ENCODE measurements around the gene ATOH7. TPM values are rescaled to one million over a fixed set of nuclear protein-coding genes. Genes with fewer than 3 reads are reported as not detected.

The ATOH7 gene
- total and polyA plus RNA-seq, 9 of the 15 experiments (the other 6 are each of a cell fraction or from before 2014, with no cell fraction given), result not detected

DNA sequence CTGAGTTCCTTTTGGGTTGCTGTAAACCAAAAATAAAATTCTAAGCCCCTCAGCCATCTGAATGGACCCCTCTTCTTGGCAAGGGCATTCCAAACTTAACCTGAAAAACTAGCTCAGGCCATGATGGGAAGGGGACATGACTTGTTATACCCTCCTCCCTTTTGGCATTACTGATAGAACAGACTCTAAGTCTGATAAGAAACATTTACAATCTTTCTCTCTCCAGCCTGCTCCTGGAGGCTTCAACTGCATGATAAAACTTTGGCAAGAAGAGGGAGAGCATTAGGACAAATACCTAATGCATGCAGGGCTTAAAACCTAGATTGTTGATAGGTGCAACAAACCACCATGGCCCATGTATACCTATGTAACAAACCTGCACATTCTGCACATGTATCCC, 40.9 kb upstream of the ATOH7 start (continued):
- TF ChIP-seq, protein P1, sequence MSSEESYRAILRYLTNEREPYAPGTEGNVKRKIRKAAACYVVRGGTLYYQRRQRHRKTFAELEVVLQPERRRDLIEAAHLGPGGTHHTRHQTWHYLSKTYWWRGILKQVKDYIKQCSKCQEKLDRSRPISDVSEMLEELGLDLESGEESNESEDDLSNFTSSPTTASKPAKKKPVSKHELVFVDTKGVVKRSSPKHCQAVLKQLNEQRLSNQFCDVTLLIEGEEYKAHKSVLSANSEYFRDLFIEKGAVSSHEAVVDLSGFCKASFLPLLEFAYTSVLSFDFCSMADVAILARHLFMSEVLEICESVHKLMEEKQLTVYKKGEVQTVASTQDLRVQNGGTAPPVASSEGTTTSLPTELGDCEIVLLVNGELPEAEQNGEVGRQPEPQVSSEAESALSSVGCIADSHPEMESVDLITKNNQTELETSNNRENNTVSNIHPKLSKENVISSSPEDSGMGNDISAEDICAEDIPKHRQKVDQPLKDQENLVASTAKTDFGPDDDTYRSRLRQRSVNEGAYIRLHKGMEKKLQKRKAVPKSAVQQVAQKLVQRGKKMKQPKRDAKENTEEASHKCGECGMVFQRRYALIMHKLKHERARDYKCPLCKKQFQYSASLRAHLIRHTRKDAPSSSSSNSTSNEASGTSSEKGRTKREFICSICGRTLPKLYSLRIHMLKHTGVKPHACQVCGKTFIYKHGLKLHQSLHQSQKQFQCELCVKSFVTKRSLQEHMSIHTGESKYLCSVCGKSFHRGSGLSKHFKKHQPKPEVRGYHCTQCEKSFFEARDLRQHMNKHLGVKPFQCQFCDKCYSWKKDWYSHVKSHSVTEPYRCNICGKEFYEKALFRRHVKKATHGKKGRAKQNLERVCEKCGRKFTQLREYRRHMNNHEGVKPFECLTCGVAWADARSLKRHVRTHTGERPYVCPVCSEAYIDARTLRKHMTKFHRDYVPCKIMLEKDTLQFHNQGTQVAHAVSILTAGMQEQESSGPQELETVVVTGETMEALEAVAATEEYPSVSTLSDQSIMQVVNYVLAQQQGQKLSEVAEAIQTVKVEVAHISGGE (CRISPR knock-in tag; IDR thresholded peaks at IDR 0.05), result 0 out of 6 replicates have a peak, but pooled peaks of 1 of the 3 experiments have one; percentile 35
- TF ChIP-seq ZNF197 (CRISPR knock-in tag; IDR thresholded peaks at IDR 0.05; ENCODE audit: low read depth) (no peak), TAF15 (IDR thresholded peaks at IDR 0.05; ENCODE audit: low read depth, low read length) (no peak), HNRNPUL1 (IDR thresholded peaks at IDR 0.05; ENCODE audit: low read length) (no peak), EP300 (IDR thresholded peaks at IDR 0.05; ENCODE audit: low read length) (peak; percentile 62; the same call in 1 of the 2 replicates)
- TF ChIP-seq, protein P2, sequence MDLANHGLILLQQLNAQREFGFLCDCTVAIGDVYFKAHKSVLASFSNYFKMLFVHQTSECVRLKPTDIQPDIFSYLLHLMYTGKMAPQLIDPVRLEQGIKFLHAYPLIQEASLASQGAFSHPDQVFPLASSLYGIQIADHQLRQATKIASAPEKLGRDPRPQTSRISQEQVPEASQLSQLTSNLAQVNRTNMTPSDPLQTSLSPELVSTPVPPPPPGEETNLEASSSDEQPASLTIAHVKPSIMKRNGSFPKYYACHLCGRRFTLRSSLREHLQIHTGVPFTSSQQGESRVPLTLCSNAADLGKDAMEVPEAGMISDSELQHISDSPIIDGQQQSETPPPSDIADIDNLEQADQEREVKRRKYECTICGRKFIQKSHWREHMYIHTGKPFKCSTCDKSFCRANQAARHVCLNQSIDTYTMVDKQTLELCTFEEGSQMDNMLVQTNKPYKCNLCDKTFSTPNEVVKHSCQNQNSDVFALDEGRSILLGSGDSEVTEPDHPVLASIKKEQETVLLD (IDR thresholded peaks at IDR 0.05), result no peak
- TF ChIP-seq, protein P3, sequence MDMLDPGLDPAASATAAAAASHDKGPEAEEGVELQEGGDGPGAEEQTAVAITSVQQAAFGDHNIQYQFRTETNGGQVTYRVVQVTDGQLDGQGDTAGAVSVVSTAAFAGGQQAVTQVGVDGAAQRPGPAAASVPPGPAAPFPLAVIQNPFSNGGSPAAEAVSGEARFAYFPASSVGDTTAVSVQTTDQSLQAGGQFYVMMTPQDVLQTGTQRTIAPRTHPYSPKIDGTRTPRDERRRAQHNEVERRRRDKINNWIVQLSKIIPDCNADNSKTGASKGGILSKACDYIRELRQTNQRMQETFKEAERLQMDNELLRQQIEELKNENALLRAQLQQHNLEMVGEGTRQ (CRISPR knock-in tag; IDR thresholded peaks at IDR 0.05), result no peak
- TF ChIP-seq, protein P4, sequence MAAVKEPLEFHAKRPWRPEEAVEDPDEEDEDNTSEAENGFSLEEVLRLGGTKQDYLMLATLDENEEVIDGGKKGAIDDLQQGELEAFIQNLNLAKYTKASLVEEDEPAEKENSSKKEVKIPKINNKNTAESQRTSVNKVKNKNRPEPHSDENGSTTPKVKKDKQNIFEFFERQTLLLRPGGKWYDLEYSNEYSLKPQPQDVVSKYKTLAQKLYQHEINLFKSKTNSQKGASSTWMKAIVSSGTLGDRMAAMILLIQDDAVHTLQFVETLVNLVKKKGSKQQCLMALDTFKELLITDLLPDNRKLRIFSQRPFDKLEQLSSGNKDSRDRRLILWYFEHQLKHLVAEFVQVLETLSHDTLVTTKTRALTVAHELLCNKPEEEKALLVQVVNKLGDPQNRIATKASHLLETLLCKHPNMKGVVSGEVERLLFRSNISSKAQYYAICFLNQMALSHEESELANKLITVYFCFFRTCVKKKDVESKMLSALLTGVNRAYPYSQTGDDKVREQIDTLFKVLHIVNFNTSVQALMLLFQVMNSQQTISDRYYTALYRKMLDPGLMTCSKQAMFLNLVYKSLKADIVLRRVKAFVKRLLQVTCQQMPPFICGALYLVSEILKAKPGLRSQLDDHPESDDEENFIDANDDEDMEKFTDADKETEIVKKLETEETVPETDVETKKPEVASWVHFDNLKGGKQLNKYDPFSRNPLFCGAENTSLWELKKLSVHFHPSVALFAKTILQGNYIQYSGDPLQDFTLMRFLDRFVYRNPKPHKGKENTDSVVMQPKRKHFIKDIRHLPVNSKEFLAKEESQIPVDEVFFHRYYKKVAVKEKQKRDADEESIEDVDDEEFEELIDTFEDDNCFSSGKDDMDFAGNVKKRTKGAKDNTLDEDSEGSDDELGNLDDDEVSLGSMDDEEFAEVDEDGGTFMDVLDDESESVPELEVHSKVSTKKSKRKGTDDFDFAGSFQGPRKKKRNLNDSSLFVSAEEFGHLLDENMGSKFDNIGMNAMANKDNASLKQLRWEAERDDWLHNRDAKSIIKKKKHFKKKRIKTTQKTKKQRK (IDR thresholded peaks at IDR 0.05; ENCODE audit: borderline replicate concordance, low read depth, low read length), result no peak
- TF ChIP-seq, protein P5, sequence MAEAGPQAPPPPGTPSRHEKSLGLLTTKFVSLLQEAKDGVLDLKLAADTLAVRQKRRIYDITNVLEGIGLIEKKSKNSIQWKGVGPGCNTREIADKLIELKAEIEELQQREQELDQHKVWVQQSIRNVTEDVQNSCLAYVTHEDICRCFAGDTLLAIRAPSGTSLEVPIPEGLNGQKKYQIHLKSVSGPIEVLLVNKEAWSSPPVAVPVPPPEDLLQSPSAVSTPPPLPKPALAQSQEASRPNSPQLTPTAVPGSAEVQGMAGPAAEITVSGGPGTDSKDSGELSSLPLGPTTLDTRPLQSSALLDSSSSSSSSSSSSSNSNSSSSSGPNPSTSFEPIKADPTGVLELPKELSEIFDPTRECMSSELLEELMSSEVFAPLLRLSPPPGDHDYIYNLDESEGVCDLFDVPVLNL (CRISPR knock-in tag; IDR thresholded peaks at IDR 0.05; ENCODE audit: low read depth), result no peak

All from K562 (cell line).